ENCODE data around the gene SRSF12. TPM values are rescaled to one million over a fixed set of nuclear protein-coding genes. Genes with fewer than 3 reads are reported as not detected.

SRSF12 gene
- 0.05 TPM in 1 of 2 replicates, not detected in the other for total RNA-seq

- Mint-ChIP-seq H3K4me1 (peaks cover 6% of the 10 kb centered on the region), H3K9me3 (no peaks in the 10 kb centered on the region), H3K27me3 (peaks cover 39% of the 10 kb centered on the region), H3K4me3 (peak within 1 kb of the TSS; percentile 85), H3K27ac (no peak within 1 kb of the TSS), H3K36me3 (ENCODE audit: low read depth) (peaks cover 2% of the 10 kb centered on the region)
- peak; percentile 73 for DNase-seq
- intact Hi-C loops (cut with micrococcal nuclease), result loop anchor here (2.0 kb wide), 1 partner anchor 35 kb away; no protein-coding TSS in a partner anchor
Measured at GRCh38 chr6:89117211-89118108, at the start of gene SRSF12. TSS of gene SRSF12 (minus strand) at chr6:89118071. CDS start at chr6:89117887, 184 bp downstream.

DNA sequence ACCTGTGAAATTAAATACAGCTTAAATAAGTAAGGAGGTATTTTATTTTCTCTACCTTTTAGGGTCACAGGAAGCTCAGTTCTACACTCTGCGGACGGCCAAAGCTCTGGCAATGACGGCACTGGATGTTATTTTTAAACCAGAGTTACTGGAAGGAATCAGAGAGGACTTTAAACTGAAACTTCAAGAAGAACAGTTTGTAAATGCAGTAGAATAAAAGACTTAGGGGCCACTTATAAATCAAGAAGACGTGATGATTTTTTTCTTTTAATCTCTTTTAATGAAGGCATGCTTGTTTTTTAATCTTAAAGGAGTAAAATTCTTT, 44.1 kb upstream of the SRSF12 start:
- no peaks in the 10 kb centered on the region for H3K4me1 Mint-ChIP-seq
- no peak overlapping the region for H3K27ac Mint-ChIP-seq
- intact Hi-C loops (cut with micrococcal nuclease), result no loop called here
- no peak for DNase-seq
- no peak overlapping the region for H3K4me3 Mint-ChIP-seq
- H3K27me3 Mint-ChIP-seq, result no peaks in the 10 kb centered on the region
- no peaks in the 10 kb centered on the region for H3K9me3 Mint-ChIP-seq
- H3K36me3 Mint-ChIP-seq (ENCODE audit: low read depth), result peaks cover 33% of the 10 kb centered on the region

DNA sequence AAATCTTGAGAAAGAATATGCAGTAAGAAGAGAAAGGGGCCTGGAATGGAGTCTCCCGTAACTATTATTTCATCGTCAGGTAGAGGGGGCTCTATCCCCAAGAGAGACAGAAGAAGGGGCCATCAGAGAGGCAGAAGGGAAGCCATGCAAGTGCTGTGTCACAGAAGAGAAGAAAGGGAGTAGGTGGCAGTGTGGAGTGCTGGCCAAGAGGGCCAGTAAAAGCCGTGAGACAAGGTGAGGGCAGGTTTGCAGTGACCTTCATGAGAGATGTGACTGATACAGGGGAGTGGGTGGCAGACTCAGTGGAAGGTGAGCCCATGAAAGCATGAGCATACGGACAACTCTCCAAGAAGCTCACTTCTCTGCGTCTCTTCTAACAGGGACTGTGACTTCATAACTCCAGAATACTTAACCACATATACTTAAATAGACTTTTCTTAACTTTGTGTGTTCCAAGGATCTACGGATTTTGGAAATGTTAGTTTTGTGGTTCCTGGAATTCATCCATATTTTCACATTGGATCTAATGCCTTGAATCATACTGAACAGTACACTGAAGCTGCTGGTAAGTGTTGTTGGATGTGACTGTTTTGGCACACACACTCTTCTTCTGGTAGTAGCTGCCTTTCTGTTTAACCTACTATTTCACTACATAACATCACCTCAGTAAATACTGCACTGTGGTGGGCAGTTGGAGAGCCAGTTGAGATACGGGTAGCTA, 43.6 kb upstream of the SRSF12 start:
- Mint-ChIP-seq H3K27ac (no peak overlapping the region), H3K9me3 (no peaks in the 10 kb centered on the region), H3K4me3 (no peak overlapping the region), H3K27me3 (no peaks in the 10 kb centered on the region), H3K36me3 (ENCODE audit: low read depth) (peaks cover 35% of the 10 kb centered on the region), H3K4me1 (no peaks in the 10 kb centered on the region)
- no peak for DNase-seq
- intact Hi-C loops (cut with micrococcal nuclease), result no loop called here

DNA sequence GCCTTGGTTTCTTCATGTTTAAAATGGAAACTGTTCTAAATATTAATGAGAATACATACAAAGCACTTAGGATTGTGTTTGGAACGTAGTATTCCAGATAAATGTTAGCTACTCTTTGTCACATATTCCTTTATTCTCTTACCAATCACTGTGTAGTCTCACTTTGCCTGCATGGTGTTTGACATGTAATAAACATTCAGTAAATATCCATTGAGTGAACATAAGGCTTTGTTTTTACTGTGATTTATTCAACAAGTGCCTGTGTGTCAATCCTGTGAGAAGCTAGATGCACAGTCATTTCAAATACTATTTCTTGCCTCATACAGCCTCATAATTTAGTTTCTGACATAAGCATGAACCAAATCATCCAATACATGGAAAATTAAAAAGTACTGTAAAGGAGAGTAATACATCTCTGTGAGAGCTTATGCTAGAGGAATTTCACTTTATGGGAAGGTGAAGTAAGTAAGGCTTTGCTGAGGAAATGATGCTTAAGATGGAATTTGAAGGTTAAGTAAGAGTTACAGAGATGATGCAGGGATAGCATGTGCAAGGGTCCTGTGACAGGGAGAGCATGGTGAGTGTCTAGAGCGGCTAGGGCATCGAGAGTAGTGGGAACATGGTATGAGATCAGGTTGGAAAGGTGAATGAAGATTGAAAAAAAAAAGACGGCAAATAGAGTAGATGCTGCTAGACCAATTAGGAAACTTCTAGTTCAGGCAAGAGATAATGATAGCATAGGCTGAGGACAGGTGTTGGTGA, 42.6 kb upstream of the SRSF12 start:
- intact Hi-C loops (cut with micrococcal nuclease), result no loop called here
- no peak overlapping the region for H3K4me3 Mint-ChIP-seq
- peaks cover 39% of the 10 kb centered on the region for H3K36me3 Mint-ChIP-seq (ENCODE audit: low read depth)
- DNase-seq, result no peak
- H3K27ac Mint-ChIP-seq, result no peak overlapping the region
- H3K9me3 Mint-ChIP-seq, result no peaks in the 10 kb centered on the region
- no peaks in the 10 kb centered on the region for H3K4me1 Mint-ChIP-seq
- H3K27me3 Mint-ChIP-seq, result no peaks in the 10 kb centered on the region

DNA sequence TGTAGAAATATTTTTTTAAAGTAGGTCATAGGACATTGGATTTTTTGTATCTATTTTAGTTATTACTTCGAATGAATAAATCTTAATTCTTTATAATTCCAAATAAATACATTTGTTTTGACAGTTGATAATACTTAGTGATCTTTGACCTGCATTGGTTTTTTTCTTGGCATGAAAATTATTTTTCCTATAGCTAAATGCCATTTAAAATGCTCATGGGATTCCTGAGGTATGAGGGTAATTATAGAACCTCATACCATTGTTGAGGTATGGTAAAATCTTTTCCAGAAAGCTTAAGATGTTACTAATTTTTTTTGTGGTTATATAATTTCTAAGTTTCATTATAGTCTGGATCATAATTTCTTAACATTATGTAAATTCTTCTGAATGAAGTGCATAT, 36.3 kb upstream of the SRSF12 start:
- H3K4me3 Mint-ChIP-seq, result no peak overlapping the region
- H3K4me1 Mint-ChIP-seq, result peaks cover 4% of the 10 kb centered on the region
- H3K27me3 Mint-ChIP-seq, result no peaks in the 10 kb centered on the region
- H3K36me3 Mint-ChIP-seq (ENCODE audit: low read depth), result peaks cover 36% of the 10 kb centered on the region
- intact Hi-C loops (cut with micrococcal nuclease), result no loop called here
- no peak for DNase-seq
- no peak overlapping the region for H3K27ac Mint-ChIP-seq
- H3K9me3 Mint-ChIP-seq, result no peaks in the 10 kb centered on the region

DNA sequence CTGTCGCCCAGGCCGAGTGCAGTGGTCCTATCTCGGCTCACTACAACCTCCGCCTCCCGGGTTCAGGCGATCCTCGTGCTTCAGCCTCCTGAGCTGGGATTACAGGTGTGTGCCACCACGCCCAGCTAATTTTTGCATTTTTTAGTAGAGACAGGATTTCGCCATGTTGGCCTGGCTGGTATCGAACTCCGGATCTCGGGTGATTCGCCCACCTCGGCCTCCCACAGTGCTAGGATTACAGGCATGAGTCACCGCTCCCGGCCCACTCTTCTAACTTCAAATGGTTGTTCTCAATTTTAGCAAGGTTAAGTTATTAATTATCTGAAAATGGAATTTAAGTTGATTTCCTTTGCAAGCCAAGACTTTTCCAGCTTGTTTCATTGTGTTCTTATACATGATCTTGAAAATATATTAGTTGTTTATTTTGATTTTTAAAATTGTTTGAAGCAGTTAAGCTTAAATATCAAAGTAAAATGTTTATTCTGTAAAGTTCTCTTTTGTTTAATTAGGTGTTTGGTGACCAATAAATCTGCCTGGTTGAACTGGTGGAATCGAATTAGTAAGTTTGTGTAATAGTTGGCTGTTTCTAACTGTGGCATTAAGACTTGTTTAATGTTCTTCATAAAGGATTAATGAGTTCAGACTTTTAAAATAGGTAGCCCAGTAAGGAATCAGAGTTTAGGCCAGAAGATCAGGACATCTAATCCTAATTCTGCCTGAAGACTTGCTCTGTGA, 30.3 kb upstream of the SRSF12 start:
- Mint-ChIP-seq H3K4me3 (peak overlapping the region; percentile 64), H3K27me3 (peaks cover 12% of the 10 kb centered on the region), H3K4me1 (peaks cover 26% of the 10 kb centered on the region), H3K27ac (peak overlapping the region; percentile 8), H3K9me3 (no peaks in the 10 kb centered on the region), H3K36me3 (ENCODE audit: low read depth) (peaks cover 23% of the 10 kb centered on the region)
- intact Hi-C loops (cut with micrococcal nuclease), result no loop called here
- no peak for DNase-seq

DNA sequence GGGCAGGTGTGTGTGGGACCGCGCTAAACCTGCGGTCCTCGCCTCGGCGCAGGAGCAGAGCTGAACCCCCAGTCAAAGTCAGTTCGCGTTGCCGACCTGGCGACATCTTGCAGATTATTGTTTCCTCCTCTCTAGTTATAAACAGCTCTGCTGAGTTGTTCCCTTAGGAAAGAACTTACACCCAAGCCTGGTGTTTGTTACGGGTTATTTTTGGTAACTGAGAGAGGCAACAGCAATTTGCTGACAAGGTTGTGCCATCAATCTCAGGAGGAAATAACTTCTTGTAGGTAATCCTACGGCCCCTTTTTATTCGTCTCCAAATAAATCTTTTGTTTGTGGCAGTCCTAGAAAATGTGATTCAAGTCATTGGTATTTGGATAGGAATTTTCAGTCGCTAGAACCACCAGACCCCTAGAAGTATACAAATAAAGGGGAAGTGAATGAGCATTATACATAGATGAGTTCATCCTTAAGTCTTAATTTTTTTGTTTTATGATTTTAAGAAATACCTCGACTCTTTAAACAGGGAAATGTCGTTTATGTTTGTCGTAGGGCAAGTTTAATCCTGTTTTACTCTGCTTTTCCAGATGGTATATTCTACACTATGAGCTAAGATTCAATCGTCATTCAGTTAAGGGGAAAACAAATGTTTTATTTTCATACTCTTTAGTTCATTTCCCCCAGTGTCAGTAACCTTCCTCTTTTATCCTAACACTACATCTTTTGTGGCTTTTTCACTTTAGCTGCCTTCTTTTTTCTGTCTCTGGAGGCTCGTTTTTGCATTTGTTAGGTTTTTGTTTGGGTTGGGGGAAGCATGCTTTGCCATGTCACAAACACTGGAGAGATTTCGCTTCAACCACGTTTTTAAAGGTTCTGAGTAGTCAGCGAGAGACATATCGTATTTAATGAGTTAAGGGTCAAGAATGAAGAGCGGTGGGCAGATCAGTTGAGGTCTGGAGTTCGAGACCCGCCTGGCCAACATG, 29.1 kb upstream of the SRSF12 start:
- H3K27me3 Mint-ChIP-seq, result peaks cover 12% of the 10 kb centered on the region
- intact Hi-C loops (cut with micrococcal nuclease), result loop anchor here (1.0 to 2.0 kb wide), 3 partner anchors 67 to 206 kb away; partner anchors contain the start of genes PNRC1 and UBE2J1
- H3K36me3 Mint-ChIP-seq (ENCODE audit: low read depth), result peaks cover 21% of the 10 kb centered on the region
- peak overlapping the region; percentile 78 for H3K4me3 Mint-ChIP-seq
- H3K4me1 Mint-ChIP-seq, result peaks cover 26% of the 10 kb centered on the region
- no peak for DNase-seq
- H3K27ac Mint-ChIP-seq, result peak overlapping the region; percentile 79
- H3K9me3 Mint-ChIP-seq, result no peaks in the 10 kb centered on the region

GRCh38 chr6:89145956-89146717, 28.3 kb upstream of the SRSF12 start, which contains the start of gene PM20D2:
TSS of gene PM20D2 (plus strand) at chr6:89146055. CDS start at chr6:89146145, 90 bp downstream.
- Mint-ChIP-seq H3K27me3 (peaks cover 12% of the 10 kb centered on the region), H3K36me3 (ENCODE audit: low read depth) (peaks cover 17% of the 10 kb centered on the region), H3K4me1 (peaks cover 26% of the 10 kb centered on the region), H3K4me3 (peak within 1 kb of the TSS; percentile 91), H3K27ac (peak within 1 kb of the TSS; percentile 98), H3K9me3 (no peaks in the 10 kb centered on the region)
- intact Hi-C loops (cut with micrococcal nuclease), result loop anchor here (1.0 to 2.0 kb wide), 4 partner anchors 66 to 207 kb away; partner anchors contain the start of genes PNRC1, RNGTT and UBE2J1
- DNase-seq, result peak; percentile 90

- Mint-ChIP-seq H3K4me3 (peak overlapping the region; percentile 91), H3K4me1 (peaks cover 26% of the 10 kb centered on the region), H3K27me3 (peaks cover 12% of the 10 kb centered on the region), H3K36me3 (ENCODE audit: low read depth) (peaks cover 17% of the 10 kb centered on the region), H3K27ac (peak overlapping the region; percentile 98), H3K9me3 (no peaks in the 10 kb centered on the region)
- no peak for DNase-seq
- intact Hi-C loops (cut with micrococcal nuclease), result loop anchor here (1.0 kb wide), 1 partner anchor 182 kb away; the partner anchor contains the start of gene RNGTT
Measured at GRCh38 chr6:89145091-89145955, 27.5 kb upstream of the SRSF12 start.

DNA sequence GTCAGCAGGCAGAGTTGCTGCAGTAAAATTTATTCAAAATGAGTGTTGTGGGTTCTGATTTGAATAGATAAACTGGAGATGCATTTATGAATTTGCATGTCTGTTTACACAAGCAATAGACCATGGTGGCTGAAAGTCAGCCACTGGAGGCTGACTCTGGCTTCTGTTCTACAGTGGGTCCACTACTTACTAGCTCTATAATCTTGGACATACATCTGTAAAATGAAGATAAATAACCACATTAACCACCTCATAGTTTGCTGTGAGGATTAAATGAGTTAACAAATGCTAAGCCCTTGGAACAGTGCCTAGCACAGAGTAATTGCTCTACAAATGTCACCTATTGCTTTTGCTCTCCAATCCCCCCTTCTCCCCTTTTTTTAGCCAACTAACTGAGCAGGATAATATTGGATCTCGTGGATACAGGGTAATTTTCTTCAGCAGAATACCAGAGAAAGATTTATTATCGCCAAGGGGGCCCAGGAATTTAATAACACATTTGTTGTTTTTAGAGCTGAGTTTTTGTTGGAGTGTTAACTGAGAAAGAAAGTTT, 26.6 kb upstream of the SRSF12 start:
- no peaks in the 10 kb centered on the region for H3K9me3 Mint-ChIP-seq
- no peak overlapping the region for H3K4me3 Mint-ChIP-seq
- peaks cover 24% of the 10 kb centered on the region for H3K4me1 Mint-ChIP-seq
- H3K36me3 Mint-ChIP-seq (ENCODE audit: low read depth), result peaks cover 11% of the 10 kb centered on the region
- no peak overlapping the region for H3K27ac Mint-ChIP-seq
- intact Hi-C loops (cut with micrococcal nuclease), result no loop called here
- DNase-seq, result no peak
- peaks cover 12% of the 10 kb centered on the region for H3K27me3 Mint-ChIP-seq

Data from activated CD4-positive, alpha-beta T cell treated with anti-CD3 and anti-CD28 coated beads, Interleukin-2, amount 10 ng/mL, durations not matched to agents 24 days and 14 days (primary cell).